ENCODE measurements around the gene CBY2. TPM values are rescaled to one million over a fixed set of nuclear protein-coding genes. Genes with fewer than 3 reads are reported as not detected.
"Not testable (repeated sequence)": the region's sequence is repeated elsewhere in the genome, so short reads cannot be mapped to it uniquely, and the experiment has no call there.

The CBY2 gene
- total RNA-seq, 1 experiment from 2014 or later, result not detected

DNA sequence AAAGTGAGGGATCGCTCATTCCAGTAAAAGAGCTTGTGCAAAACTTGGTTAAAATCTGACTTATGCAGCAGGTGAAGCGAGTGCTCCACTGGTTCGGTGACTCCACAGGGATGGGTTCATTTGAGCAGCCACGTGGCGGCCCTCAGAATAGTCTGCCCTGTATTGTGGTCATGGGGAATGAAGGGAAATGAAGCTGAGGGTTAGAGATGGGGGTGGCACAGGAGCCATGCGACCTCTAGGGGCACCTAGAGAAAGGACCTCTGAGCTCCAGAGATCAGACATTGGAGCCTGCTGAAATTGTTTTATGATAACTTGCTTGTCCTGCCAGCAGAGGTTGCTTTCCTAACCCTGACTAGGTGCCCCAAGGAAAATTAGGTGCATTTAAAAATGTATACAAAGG, 26.6 kb downstream of the CBY2 start:
- in situ Hi-C loops (cut with HindIII; ENCODE audit: low pct_unique_long_range_greater_than_20kb, low sequenced_read_pairs), result no loop called here
- no peak for DNase-seq (ENCODE audit: low read depth)

GRCh38 chr13:45731455-45731854, 29.3 kb downstream of the CBY2 start:
- in situ Hi-C loops (cut with HindIII; ENCODE audit: low pct_unique_long_range_greater_than_20kb, low sequenced_read_pairs), result no loop called here
- no peak for DNase-seq (ENCODE audit: low read depth)

- no peak for DNase-seq (ENCODE audit: low read depth)
- in situ Hi-C loops (cut with HindIII; ENCODE audit: low pct_unique_long_range_greater_than_20kb, low sequenced_read_pairs), result no loop called here
Observed at GRCh38 chr13:45732916-45733315, 30.8 kb downstream of the CBY2 start.

GRCh38 chr13:45733361-45733760, 31.2 kb downstream of the CBY2 start:
- DNase-seq (ENCODE audit: low read depth), result no peak
- in situ Hi-C loops (cut with HindIII; ENCODE audit: low pct_unique_long_range_greater_than_20kb, low sequenced_read_pairs), result no loop called here

DNA sequence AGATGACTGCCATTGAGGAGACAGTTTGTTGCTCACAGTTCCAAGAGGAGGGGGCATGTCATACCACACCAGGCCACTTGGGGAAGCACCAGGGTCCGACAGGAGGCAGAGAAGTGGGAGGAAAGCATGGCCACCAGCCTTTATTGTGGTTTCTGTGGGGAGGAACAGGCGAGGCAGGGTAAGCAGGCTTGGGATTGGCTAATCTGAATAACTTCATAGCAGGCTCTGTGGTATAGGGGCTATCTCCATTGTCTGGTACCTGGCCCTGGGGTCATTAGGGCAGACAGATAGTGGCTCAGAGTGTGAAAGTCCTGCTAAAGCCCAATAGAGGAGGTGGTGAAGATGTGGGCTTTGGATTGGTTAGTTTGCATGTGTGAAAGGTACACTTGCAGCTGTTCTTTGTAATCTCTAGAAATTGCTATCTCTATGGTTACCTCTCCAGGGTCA, 35.5 kb downstream of the CBY2 start:
- DNase-seq (ENCODE audit: low read depth), result no peak
- in situ Hi-C loops (cut with HindIII; ENCODE audit: low pct_unique_long_range_greater_than_20kb, low sequenced_read_pairs), result no loop called here

GRCh38 chr13:45742985-45743384, 40.9 kb downstream of the CBY2 start:
- no peak for DNase-seq (ENCODE audit: low read depth)
- in situ Hi-C loops (cut with HindIII; ENCODE audit: low pct_unique_long_range_greater_than_20kb, low sequenced_read_pairs), result no loop called here

- no peak for DNase-seq (ENCODE audit: low read depth)
- in situ Hi-C loops (cut with HindIII; ENCODE audit: low pct_unique_long_range_greater_than_20kb, low sequenced_read_pairs), result no loop called here
Observed at GRCh38 chr13:45744979-45745378, 42.9 kb downstream of the CBY2 start.

DNA sequence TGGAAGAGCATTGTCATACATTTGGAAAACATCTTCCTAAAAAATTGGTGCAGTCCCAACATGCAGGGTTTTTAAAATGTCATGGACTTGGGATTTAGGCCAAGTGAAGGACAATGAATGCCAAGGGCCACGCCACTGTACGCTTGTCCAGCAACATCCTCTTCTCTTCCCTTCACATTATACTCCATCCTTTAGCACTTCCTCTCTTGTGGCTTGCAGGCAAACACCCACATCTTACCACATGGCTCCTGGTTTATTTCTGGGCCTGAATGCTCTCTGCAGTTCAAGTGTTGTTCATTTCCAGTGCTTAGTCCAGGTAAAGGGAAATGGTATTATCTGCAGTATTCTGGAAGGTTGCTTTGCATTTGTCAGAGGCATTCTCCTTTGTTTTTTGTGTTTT, 45.0 kb downstream of the CBY2 start:
- no peak for DNase-seq (ENCODE audit: low read depth)
- in situ Hi-C loops (cut with HindIII; ENCODE audit: low pct_unique_long_range_greater_than_20kb, low sequenced_read_pairs), result no loop called here

DNA sequence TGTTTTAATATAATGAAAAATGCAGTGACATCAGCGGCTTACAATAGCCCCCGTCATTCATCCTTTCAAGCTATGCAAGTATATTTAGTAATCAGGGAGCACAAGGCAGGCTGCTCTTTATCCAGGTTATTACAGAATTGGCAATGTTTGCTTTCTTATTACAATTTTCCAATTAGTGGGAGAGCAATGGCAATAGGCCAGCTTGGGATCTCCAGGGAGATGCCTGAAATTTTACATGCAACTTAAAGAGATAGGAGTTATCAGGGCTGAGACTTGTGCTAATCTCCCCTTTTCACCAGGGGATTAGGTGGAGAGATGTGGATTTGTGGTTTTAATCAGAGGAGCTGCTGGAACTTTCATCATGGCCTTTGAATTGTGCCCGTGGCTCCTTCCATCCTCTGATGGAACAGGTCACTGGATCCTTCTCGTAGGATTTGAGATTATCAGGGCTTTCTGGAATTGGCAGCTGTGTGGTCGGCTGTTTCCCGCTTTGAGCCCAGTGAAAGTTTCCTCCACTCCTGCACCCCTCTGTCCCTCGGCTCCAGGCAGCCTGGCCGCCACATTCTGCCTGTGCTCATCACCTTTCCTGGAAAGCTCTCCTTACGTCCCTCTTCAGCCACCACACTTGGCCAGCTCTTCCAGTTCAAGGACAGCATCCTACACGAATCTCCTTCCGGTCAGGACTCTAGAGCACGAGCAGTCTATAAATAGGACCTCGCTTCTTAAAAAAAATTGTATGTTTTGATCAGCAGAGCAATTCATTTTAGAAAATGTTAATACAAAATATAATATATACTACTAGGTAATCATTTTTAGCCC, 47.0 kb downstream of the CBY2 start:
- in situ Hi-C loops (cut with HindIII; ENCODE audit: low pct_unique_long_range_greater_than_20kb, low sequenced_read_pairs), result no loop called here
- no peak for DNase-seq (ENCODE audit: low read depth)

DNA sequence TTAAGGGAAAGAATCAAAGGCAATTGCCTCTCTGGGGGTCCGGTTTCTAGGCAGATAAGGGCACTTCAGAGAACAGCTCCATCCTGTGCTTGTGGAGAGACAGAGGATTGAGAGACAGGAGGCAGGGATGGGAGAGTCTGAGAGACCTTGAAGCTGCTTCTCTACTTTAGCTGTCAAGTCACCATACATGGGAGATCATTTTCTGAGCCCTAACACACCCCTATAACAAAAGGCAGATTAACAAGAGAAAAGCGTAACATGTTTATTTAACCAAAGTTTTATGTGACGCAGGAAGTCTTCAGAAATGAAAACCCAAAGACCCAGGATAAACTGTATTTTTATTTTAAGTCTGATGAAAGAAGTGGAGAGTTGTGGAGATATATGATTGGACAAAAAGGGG, 48.4 kb downstream of the CBY2 start:
- in situ Hi-C loops (cut with HindIII; ENCODE audit: low pct_unique_long_range_greater_than_20kb, low sequenced_read_pairs), result no loop called here
- DNase-seq (ENCODE audit: low read depth), result no peak

GRCh38 chr13:45751885-45752284, 49.8 kb downstream of the CBY2 start:
- no peak for DNase-seq (ENCODE audit: low read depth)
- in situ Hi-C loops (cut with HindIII; ENCODE audit: low pct_unique_long_range_greater_than_20kb, low sequenced_read_pairs), result no loop called here

DNA sequence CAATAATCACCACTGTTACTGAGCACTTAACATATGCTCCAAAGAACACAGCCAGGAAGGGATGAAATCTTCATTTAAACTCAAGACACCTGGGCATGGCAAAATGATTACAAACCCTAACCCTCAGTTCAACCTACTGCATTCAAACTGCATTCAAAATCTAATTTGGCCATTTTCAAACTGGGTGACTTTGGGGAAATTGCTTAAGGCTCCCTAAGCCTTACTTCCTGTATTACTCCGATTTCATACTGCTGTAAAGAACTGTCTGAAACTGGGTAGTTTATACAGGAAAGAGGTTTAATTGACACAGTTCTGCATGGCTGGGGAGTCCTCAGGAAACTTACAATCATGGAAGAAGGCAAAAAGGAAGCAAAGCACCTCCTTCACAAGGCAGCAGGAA, 50.4 kb downstream of the CBY2 start:
- DNase-seq (ENCODE audit: low read depth), result no peak
- in situ Hi-C loops (cut with HindIII; ENCODE audit: low pct_unique_long_range_greater_than_20kb, low sequenced_read_pairs), result no loop called here

DNA sequence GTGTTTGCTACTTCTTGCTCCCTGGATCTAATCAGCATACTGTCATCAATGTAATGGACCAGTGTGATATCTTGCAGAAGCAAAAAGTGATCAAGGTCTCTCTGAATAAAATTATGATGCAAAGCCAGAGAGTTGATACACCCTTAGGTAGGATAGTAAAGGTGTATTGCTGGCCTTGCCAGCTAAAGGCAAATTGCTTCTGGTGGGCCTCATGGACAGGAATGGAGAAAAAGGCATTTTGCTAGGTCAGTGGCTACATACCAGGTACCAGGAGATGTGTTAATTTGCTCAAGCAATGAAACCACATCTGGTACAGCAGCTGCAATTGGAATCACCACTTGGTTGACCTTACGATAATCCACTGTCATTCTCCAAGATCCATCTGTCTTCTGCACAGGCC, 54.4 kb downstream of the CBY2 start:
- in situ Hi-C loops (cut with HindIII; ENCODE audit: low pct_unique_long_range_greater_than_20kb, low sequenced_read_pairs); DNase-seq (ENCODE audit: low read depth): not testable (repeated sequence)

GRCh38 chr13:45757589-45757988, 55.5 kb downstream of the CBY2 start:
- in situ Hi-C loops (cut with HindIII; ENCODE audit: low pct_unique_long_range_greater_than_20kb, low sequenced_read_pairs); DNase-seq (ENCODE audit: low read depth): not testable (repeated sequence)

DNA sequence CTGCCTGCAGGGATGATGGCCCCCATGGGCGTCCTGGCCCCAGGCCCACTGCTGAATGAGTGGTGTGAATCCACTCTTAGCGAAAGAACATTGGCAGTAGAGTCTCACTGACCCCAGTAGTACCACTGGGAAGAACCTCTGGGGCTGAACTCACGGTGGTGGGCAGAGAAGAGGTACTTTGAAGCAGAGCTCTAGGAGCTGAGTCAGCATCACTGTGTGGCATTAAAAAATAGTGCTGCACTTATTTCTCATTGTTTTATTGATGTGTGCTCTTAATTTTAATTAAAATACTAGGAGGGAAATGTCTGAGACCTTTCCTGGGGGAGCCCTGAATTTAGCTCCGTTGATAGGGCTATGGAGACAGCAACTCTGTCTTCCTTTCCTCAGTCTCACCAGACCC, 61.3 kb downstream of the CBY2 start:
- no peak for DNase-seq (ENCODE audit: low read depth)
- in situ Hi-C loops (cut with HindIII; ENCODE audit: low pct_unique_long_range_greater_than_20kb, low sequenced_read_pairs), result no loop called here

Other genes with a start within 250 kb of the CBY2 start
- 11.1 and 12.4 TPM in 2 replicates for gene COG3, start 237.4 kb upstream of the CBY2 start, total RNA-seq (2014; rRNA removed; shearing (Covaris generic); ENCODE audit: low replicate concordance)
- gene ERICH6B, start 86.6 kb upstream of the CBY2 start, total RNA-seq (2014; rRNA removed; shearing (Covaris generic); ENCODE audit: low replicate concordance), result not detected in 2 replicates
- not detected in 2 replicates for gene SIAH3, start 149.4 kb downstream of the CBY2 start, total RNA-seq (2014; rRNA removed; shearing (Covaris generic); ENCODE audit: low replicate concordance)